Heart left ventricle (tissue), 13 donors: ENCODE measurements around the gene SLX9.

Experiments used
- POLR2A ChIP-seq, 2 donors: fragments of 450-650 bp; IDR thresholded peaks; one replicate each; pipeline ENCODE4 v1.6.1; 2017; ENCODE audit warnings: antibody characterized with exemption in 2 of 2, mild to moderate bottlenecking in 2 of 2, moderate library complexity in 2 of 2
- TF ChIP-seq, protein P1 (sequence below), 12 donors: fragments of 200-600 bp; sonication (generic) in 4 of 12; IDR thresholded peaks; one replicate each; pipeline versions ENCODE4 v1.5.0 to v1.8.0; 2018 to 2022; ENCODE audit warnings: antibody characterized with exemption in 12 of 12, mild to moderate bottlenecking in 5 of 12
- donor health status: ischemic (EF 13 %, LVEDD 7.1; RV severe dilation, severe dysfunction).
- donor health status: DM: no; HTN: yes; CAD: no.
- donor health status: DM: no; HTN: no; CAD: no.
- donor health status: ischemic (EF 25% LVEDD 6.9; RV normal size, moderate dysfunction).
- donor health status: ischemic (EF 25% LVEDD 5.7; RV mildly dilated, moderate dysfunction).
- donor health status: ischemic (EF 35%, LVEDD 5.7; RV mildly dilated, moderate dysfunction).
- donor health status: nonischemic (EF 11% LVEDD 7.7; RV severe dilation, severe dysfunction).
- donor health status: DM: yes; HTN: yes; CAD: no.
- donor health status: PGD.
- donor health status: ischemic (EF 29% LVEDD 5.4; RV normal size, mild dysfunction).
- donor health status: nonischemic (EF 23%, LVEDD 6.1; RV moderate dilation, normal function).

DNA sequence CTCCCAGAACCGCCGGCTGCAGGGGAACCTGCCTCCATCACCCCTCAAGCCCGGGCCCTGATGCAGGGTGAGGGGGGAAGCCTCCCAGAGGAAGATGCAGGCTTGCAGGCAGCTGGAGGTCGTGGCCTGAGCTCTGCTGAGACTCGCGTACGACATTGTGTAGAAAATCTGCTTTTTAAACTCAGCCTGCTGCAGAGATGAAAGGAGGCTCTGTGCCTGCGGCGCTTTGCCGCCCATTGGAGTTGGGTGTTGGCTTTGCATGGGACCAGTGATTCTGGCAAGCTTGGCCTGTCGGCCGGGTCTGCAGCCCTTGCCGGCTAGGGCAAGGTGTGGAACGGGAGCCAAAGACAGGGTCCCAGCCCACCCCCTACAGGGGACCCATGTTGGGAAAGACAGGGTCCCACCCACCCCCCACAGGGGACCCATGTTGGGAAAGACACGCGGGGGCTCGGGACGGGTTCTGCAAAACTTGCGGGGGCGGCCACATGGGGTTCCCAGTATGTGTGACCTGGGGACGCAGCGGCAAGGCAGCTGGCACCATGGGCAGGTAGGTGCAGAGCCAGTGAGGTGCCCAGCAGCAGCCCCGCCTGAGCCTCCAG lies 55.6 kb downstream of the SLX9 start:
- TF ChIP-seq, protein P1, sequence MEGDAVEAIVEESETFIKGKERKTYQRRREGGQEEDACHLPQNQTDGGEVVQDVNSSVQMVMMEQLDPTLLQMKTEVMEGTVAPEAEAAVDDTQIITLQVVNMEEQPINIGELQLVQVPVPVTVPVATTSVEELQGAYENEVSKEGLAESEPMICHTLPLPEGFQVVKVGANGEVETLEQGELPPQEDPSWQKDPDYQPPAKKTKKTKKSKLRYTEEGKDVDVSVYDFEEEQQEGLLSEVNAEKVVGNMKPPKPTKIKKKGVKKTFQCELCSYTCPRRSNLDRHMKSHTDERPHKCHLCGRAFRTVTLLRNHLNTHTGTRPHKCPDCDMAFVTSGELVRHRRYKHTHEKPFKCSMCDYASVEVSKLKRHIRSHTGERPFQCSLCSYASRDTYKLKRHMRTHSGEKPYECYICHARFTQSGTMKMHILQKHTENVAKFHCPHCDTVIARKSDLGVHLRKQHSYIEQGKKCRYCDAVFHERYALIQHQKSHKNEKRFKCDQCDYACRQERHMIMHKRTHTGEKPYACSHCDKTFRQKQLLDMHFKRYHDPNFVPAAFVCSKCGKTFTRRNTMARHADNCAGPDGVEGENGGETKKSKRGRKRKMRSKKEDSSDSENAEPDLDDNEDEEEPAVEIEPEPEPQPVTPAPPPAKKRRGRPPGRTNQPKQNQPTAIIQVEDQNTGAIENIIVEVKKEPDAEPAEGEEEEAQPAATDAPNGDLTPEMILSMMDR (IDR thresholded peaks at IDR 0.05): no peak
- no peak for TF ChIP-seq POLR2A (IDR thresholded peaks at IDR 0.05)
